Measurements from ENCODE around the gene TNFSF11.

TNFSF11 gene

GRCh38 chr13:42615691-42616090 is 41.7 kb downstream of the TNFSF11 start:
- Histone ChIP-seq H3K27me3 (ENCODE audit: control insufficient read depth, low read length) (0 out of 2 replicates have a peak, but pooled peaks cover 3% of the 10 kb centered on the region), H3K36me3 (ENCODE audit: control insufficient read depth, low read length) (no peaks in the 10 kb centered on the region), H3K79me2 (ENCODE audit: control insufficient read depth, low read length) (no peaks in the 10 kb centered on the region), H3F3A (ENCODE audit: control insufficient read depth, insufficient read depth) (no peaks in the 10 kb centered on the region), H3K4me2 (ENCODE audit: low read length) (no peak overlapping the region), H3K9me3 (ENCODE audit: control insufficient read depth, insufficient read depth, low read length) (no peaks in the 10 kb centered on the region), H3K4me3 (ENCODE audit: low read length) (no peak overlapping the region), H3K27ac (ENCODE audit: low read depth, low read length) (no peak overlapping the region), H3K4me1 (ENCODE audit: control insufficient read depth, low read length) (no peaks in the 10 kb centered on the region), H4K20me1 (ENCODE audit: control insufficient read depth, insufficient read depth, low read depth, low read length) (no peaks in the 10 kb centered on the region), H3K9me2 (replicated peaks; ENCODE audit: control insufficient read depth, low read length) (no peaks in the 10 kb centered on the region)
- TF ChIP-seq EZH2phosphoT487 (IDR thresholded peaks at IDR 0.05; ENCODE audit: borderline replicate concordance, low read length) (no peak), CTCF (IDR thresholded peaks at IDR 0.05; ENCODE audit: low read depth, low read length, poor library complexity, severe bottlenecking) (no peak)

- no peaks in the 10 kb centered on the region for H3K9me3 ChIP-seq (ENCODE audit: control insufficient read depth, insufficient read depth, low read length)
- no peak overlapping the region for H3K4me3 ChIP-seq (ENCODE audit: low read length)
- H3K36me3 ChIP-seq (ENCODE audit: control insufficient read depth, low read length) = no peaks in the 10 kb centered on the region
- H3K9me2 ChIP-seq (replicated peaks; ENCODE audit: control insufficient read depth, low read length) = no peaks in the 10 kb centered on the region
- H4K20me1 ChIP-seq (ENCODE audit: control insufficient read depth, insufficient read depth, low read depth, low read length) = no peaks in the 10 kb centered on the region
- no peak overlapping the region for H3K27ac ChIP-seq (ENCODE audit: low read depth, low read length)
- H3K4me2 ChIP-seq (ENCODE audit: low read length) = no peak overlapping the region
- H3K79me2 ChIP-seq (ENCODE audit: control insufficient read depth, low read length) = no peaks in the 10 kb centered on the region
- H3K27me3 ChIP-seq (ENCODE audit: control insufficient read depth, low read length) = 0 out of 2 replicates have a peak, but pooled peaks cover 3% of the 10 kb centered on the region
- no peaks in the 10 kb centered on the region for H3K4me1 ChIP-seq (ENCODE audit: control insufficient read depth, low read length)
- TF ChIP-seq CTCF (IDR thresholded peaks at IDR 0.05; ENCODE audit: low read depth, low read length, poor library complexity, severe bottlenecking) (no peak), EZH2phosphoT487 (IDR thresholded peaks at IDR 0.05; ENCODE audit: borderline replicate concordance, low read length) (no peak)
- H3F3A ChIP-seq (ENCODE audit: control insufficient read depth, insufficient read depth) = no peaks in the 10 kb centered on the region
These were observed 43.3 kb downstream of the TNFSF11 start for GRCh38 chr13:42617221-42617620.

GRCh38 chr13:42623916-42624315 is 50.0 kb downstream of the TNFSF11 start:
- Histone ChIP-seq H3K4me3 (ENCODE audit: low read length) (no peak overlapping the region), H3K4me2 (ENCODE audit: low read length) (no peak overlapping the region), H3K9me3 (ENCODE audit: control insufficient read depth, insufficient read depth, low read length) (no peaks in the 10 kb centered on the region), H3K9me2 (replicated peaks; ENCODE audit: control insufficient read depth, low read length) (no peaks in the 10 kb centered on the region), H3K27me3 (ENCODE audit: control insufficient read depth, low read length) (0 out of 2 replicates have a peak, but pooled peaks cover 3% of the 10 kb centered on the region), H3K4me1 (ENCODE audit: control insufficient read depth, low read length) (no peaks in the 10 kb centered on the region), H3F3A (ENCODE audit: control insufficient read depth, insufficient read depth) (no peaks in the 10 kb centered on the region), H3K79me2 (ENCODE audit: control insufficient read depth, low read length) (no peaks in the 10 kb centered on the region), H3K36me3 (ENCODE audit: control insufficient read depth, low read length) (no peaks in the 10 kb centered on the region), H3K27ac (ENCODE audit: low read depth, low read length) (no peak overlapping the region), H4K20me1 (ENCODE audit: control insufficient read depth, insufficient read depth, low read depth, low read length) (no peaks in the 10 kb centered on the region)
- TF ChIP-seq EZH2phosphoT487 (IDR thresholded peaks at IDR 0.05; ENCODE audit: borderline replicate concordance, low read length) (no peak), CTCF (IDR thresholded peaks at IDR 0.05; ENCODE audit: low read depth, low read length, poor library complexity, severe bottlenecking) (no peak)

Measured in DOHH2 (cell line).